Measurements from ENCODE around the gene DGKG. TPM values are rescaled to one million over a fixed set of nuclear protein-coding genes. Genes with fewer than 3 reads are reported as not detected.
A peak's percentile ranks its signal among the peaks of the same experiment; 100 is the strongest.

DGKG gene
- polyA plus RNA-seq, 3 donors = 4.2 to 9.2 (median 4.3) TPM

DNA sequence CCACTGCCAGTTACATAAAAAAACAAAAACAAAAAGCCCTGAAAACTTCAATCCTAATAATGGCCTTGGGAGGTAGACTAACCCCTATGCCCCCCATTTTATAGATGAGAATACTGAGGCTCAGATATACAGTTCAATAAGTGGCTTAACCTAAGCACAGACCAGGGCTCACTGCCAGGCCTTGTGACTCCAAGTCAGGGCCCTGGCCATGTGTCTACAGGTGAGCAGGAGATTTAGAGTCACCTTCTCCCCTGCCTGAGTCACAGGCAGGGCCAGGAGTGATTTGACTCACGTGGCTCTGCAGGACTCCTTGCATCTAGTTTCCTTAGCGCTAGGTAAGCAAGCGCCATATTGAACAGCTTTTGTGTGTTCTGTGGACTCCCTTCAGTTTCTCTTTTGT lies 154.5 kb downstream of the DGKG start:
- Mint-ChIP-seq H3K9me3 (no peaks in the 10 kb centered on the region), H3K4me3 (no peak overlapping the region), H3K27ac (peak overlapping the region in 4 of 7 donors; percentile 8 to 69 (median 21)), H3K36me3 (peaks cover 71 to 95% of the 10 kb centered on the region in 2 donors), H3K27me3 (ENCODE audit: low read depth in 3 of 3) (peaks cover 0 to 3% (median 2%) of the 10 kb centered on the region in 3 donors), H3K4me1 (peaks cover 15% of the 10 kb centered on the region)
- Histone ChIP-seq H3K4me2 (replicated peaks; ENCODE audit: extremely low read depth, low read length, poor library complexity, severe bottlenecking) (no peak overlapping the region), H3K36me3 (replicated peaks in 1 of 2; ENCODE audit: control insufficient read depth in 1 of 2, insufficient read depth in 2 of 2, low read length in 2 of 2) (peaks cover 61 to 98% of the 10 kb centered on the region in 2 donors), H3K4me3 (replicated peaks in 1 of 3; ENCODE audit: low read depth in 2 of 3, low read length in 3 of 3) (no peak overlapping the region), H2AFZ (ENCODE audit: insufficient read depth, low read depth, low read length, poor library complexity, severe bottlenecking) (no peak overlapping the region), H4K20me1 (ENCODE audit: insufficient read depth, low read length) (no peaks in the 10 kb centered on the region), H3K27ac (ENCODE audit: low read depth in 1 of 2, low read length in 2 of 2) (no peak overlapping the region), H3K79me2 (ENCODE audit: insufficient read depth, low read length) (no peaks in the 10 kb centered on the region), H3K4me1 (ENCODE audit: control insufficient read depth in 1 of 2, insufficient read depth in 2 of 2, low read length in 2 of 2) (peaks cover 0 to 5% of the 10 kb centered on the region in 2 donors), H3K27me3 (ENCODE audit: control insufficient read depth in 2 of 2, insufficient read depth in 2 of 2, low read length in 2 of 2) (no peaks in the 10 kb centered on the region), H3K9ac (ENCODE audit: insufficient read depth, low read length, poor library complexity, severe bottlenecking) (no peak overlapping the region), H3K9me3 (replicated peaks in 1 of 2; ENCODE audit: control insufficient read depth in 1 of 2, insufficient read depth in 1 of 2, low read length in 2 of 2) (no peaks in the 10 kb centered on the region)
- 100% methylated on average over 3 of the region's 3 CpGs for WGBS (ENCODE audit: insufficient coverage)
- TF ChIP-seq, protein P1, sequence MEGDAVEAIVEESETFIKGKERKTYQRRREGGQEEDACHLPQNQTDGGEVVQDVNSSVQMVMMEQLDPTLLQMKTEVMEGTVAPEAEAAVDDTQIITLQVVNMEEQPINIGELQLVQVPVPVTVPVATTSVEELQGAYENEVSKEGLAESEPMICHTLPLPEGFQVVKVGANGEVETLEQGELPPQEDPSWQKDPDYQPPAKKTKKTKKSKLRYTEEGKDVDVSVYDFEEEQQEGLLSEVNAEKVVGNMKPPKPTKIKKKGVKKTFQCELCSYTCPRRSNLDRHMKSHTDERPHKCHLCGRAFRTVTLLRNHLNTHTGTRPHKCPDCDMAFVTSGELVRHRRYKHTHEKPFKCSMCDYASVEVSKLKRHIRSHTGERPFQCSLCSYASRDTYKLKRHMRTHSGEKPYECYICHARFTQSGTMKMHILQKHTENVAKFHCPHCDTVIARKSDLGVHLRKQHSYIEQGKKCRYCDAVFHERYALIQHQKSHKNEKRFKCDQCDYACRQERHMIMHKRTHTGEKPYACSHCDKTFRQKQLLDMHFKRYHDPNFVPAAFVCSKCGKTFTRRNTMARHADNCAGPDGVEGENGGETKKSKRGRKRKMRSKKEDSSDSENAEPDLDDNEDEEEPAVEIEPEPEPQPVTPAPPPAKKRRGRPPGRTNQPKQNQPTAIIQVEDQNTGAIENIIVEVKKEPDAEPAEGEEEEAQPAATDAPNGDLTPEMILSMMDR (IDR thresholded peaks at IDR 0.05) = no peak
- no peak for DNase-seq
- intact Hi-C loops (cut with micrococcal nuclease) = no loop called here

DNA sequence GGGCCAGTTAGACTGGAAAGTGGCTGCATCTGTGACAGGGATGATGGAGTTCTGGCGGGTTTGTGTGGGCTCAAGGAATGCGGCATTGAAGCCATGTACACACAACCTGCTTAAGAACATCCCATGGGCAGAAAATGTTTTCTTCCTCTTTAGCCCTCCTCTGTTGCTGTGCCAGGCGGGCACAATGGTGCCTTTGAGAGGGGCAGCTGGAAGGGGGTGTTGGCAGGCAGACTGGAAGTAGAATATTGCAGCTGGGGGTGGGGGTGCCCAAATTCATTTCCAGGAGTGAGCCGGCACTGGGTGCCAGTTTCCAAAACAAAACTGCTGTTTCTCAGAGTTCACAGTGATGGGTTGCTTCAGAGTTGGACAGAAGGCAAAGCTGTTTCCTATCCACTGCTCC lies 161.3 kb downstream of the DGKG start:
- Histone ChIP-seq H3K27ac (ENCODE audit: low read depth in 1 of 2, low read length in 2 of 2) (no peak overlapping the region), H4K20me1 (ENCODE audit: insufficient read depth, low read length) (no peaks in the 10 kb centered on the region), H3K79me2 (ENCODE audit: insufficient read depth, low read length) (no peaks in the 10 kb centered on the region), H3K4me2 (replicated peaks; ENCODE audit: extremely low read depth, low read length, poor library complexity, severe bottlenecking) (no peak overlapping the region), H2AFZ (ENCODE audit: insufficient read depth, low read depth, low read length, poor library complexity, severe bottlenecking) (no peak overlapping the region), H3K4me1 (ENCODE audit: control insufficient read depth in 1 of 2, insufficient read depth in 2 of 2, low read length in 2 of 2) (no peaks in the 10 kb centered on the region), H3K4me3 (replicated peaks in 1 of 3; ENCODE audit: low read depth in 2 of 3, low read length in 3 of 3) (no peak overlapping the region), H3K27me3 (ENCODE audit: control insufficient read depth in 2 of 2, insufficient read depth in 2 of 2, low read length in 2 of 2) (no peaks in the 10 kb centered on the region), H3K36me3 (replicated peaks in 1 of 2; ENCODE audit: control insufficient read depth in 1 of 2, insufficient read depth in 2 of 2, low read length in 2 of 2) (peaks cover 70 to 97% of the 10 kb centered on the region in 2 donors), H3K9me3 (replicated peaks in 1 of 2; ENCODE audit: control insufficient read depth in 1 of 2, insufficient read depth in 1 of 2, low read length in 2 of 2) (no peaks in the 10 kb centered on the region), H3K9ac (ENCODE audit: insufficient read depth, low read length, poor library complexity, severe bottlenecking) (no peak overlapping the region)
- peak overlapping the region in 1 of 7 donors; percentile 28 for H3K27ac Mint-ChIP-seq
- TF ChIP-seq, protein P1 (IDR thresholded peaks at IDR 0.05) = no peak
- WGBS (ENCODE audit: insufficient coverage) = no CpG with 5 or more reads among the region's 4 CpGs
- no peak overlapping the region for H3K4me3 Mint-ChIP-seq
- H3K36me3 Mint-ChIP-seq = peaks cover 58 to 65% of the 10 kb centered on the region in 2 donors
- H3K9me3 Mint-ChIP-seq = no peaks in the 10 kb centered on the region
- intact Hi-C loops (cut with micrococcal nuclease) = no loop called here
- peaks cover 0 to 2% (median 2%) of the 10 kb centered on the region in 3 donors for H3K27me3 Mint-ChIP-seq (ENCODE audit: low read depth in 3 of 3)
- no peak for DNase-seq
- H3K4me1 Mint-ChIP-seq = no peaks in the 10 kb centered on the region
